GM20000 (cell line): ENCODE measurements around the gene HGS.

ENCODE experiments used
- DNase-seq: peaks from one replicate; pipeline ENCODE4 v3.0.0; 2012; ENCODE audit warnings: low spot score
- CTCF ChIP-seq: IDR thresholded peaks from 2 replicates; pipeline ENCODE4 v1.5.1; 2012; ENCODE audit warnings: mild to moderate bottlenecking, control low read depth; ENCODE audit errors: extremely low read depth, missing control alignments

Gene HGS

GRCh38 chr17:81641825-81642489 is 41.9 kb upstream of the HGS start:
- no peak for DNase-seq
- no peak for TF ChIP-seq CTCF

- no peak for TF ChIP-seq CTCF
- DNase-seq, result no peak
Observed at GRCh38 chr17:81644496-81644895, 39.3 kb upstream of the HGS start.

GRCh38 chr17:81644976-81645952 is 38.5 kb upstream of the HGS start:
- no peak for DNase-seq
- TF ChIP-seq CTCF, result no peak

- peak; percentile 31 for DNase-seq
- no peak for TF ChIP-seq CTCF
Observed at GRCh38 chr17:81646869-81647600, 36.8 kb upstream of the HGS start.

- no peak for TF ChIP-seq CTCF
- DNase-seq, result peak; percentile 10
Observed at GRCh38 chr17:81647640-81648012, 36.2 kb upstream of the HGS start.

GRCh38 chr17:81648013-81648706 is 35.7 kb upstream of the HGS start:
- TF ChIP-seq CTCF, result no peak
- no peak for DNase-seq
